ENCODE results near the gene MYZAP. TPM values are rescaled to one million over a fixed set of nuclear protein-coding genes. Genes with fewer than 3 reads are reported as not detected.

Gene MYZAP
- total RNA-seq, 1 experiment from 2014 or later, result 0.68 TPM

DNA sequence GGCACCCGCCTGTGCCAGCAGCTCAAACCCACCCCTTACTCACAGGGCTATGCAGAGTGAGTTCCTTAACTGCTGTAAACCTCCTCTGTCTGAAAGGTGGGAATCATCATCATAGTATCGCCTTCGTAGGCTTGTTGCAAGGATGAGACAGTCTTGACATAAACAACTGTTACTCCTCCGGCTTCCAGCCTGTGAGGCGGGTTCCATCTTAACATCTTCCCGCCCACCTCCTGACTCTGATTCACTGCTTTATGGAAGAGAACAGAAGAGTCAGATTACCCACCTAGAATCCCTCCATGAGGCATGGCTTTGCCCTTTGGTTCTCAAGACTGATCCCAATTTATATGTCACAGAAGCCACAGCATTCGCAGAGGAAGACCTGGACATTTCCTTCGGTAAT is 136.7 kb downstream of the MYZAP start:
- Mint-ChIP-seq H3K27me3 (ENCODE audit: low read depth) (no peaks in the 10 kb centered on the region), H3K4me3 (no peak overlapping the region), H3K36me3 (0 out of 2 replicates have a peak, but pooled peaks cover 3% of the 10 kb centered on the region), H3K4me1 (peaks cover 10% of the 10 kb centered on the region; the same call in 1 of the 2 replicates), H3K9me3 (peaks cover 5% of the 10 kb centered on the region), H3K27ac (no peak overlapping the region)
- ChIA-PET CTCF (interaction anchor here (0.6 kb wide), 2 partner anchors 124 to 338 kb away, joined by 4 to 5 read pairs; no protein-coding TSS in a partner anchor), POLR2A (no interaction called here)
- TF ChIP-seq ZNF121 (CRISPR knock-in tag; IDR thresholded peaks at IDR 0.05) (no peak), PREB (CRISPR knock-in tag; IDR thresholded peaks at IDR 0.05; ENCODE audit: borderline replicate concordance) (no peak), ZBTB43 (CRISPR knock-in tag; IDR thresholded peaks at IDR 0.05) (no peak), CREM (CRISPR knock-in tag; IDR thresholded peaks at IDR 0.05) (no peak), NFATC4 (CRISPR knock-in tag; IDR thresholded peaks at IDR 0.05) (no peak)
- ATAC-seq, result no peak
- no peak for DNase-seq (ENCODE audit: low spot score)

DNA sequence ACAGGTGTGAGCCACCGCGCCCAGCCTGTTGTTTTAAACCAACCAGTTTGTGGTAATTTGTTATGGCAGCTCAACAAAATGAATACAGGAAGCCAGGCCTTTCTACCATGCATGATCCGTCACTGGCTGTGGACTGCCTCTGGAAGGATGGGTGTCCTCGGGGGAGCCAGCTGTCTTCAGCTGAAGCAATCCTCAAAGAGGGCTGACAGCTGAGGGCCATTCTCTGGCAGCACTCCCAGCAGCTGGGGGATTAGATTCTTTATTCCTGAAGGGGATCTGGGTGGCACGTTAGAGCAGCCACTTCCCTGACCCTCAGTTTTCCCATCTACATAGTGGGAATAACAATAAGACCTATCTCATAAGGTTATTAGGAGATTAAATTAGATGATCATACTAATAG is 139.2 kb downstream of the MYZAP start:
- ATAC-seq (no peak), DNase-seq (ENCODE audit: low spot score) (no peak)
- Mint-ChIP-seq H3K4me3 (no peak overlapping the region), H3K9me3 (no peaks in the 10 kb centered on the region), H3K4me1 (peaks cover 15% of the 10 kb centered on the region; the same call in 1 of the 2 replicates), H3K27me3 (ENCODE audit: low read depth) (no peaks in the 10 kb centered on the region), H3K36me3 (no peaks in the 10 kb centered on the region), H3K27ac (no peak overlapping the region)
- ChIA-PET CTCF (interaction anchor here (1.2 to 5.6 kb wide), 8 partner anchors 9 to 340 kb away, joined by 4 to 72 read pairs (median 20); no protein-coding TSS in a partner anchor), POLR2A (interaction anchor here (1.5 kb wide), 1 partner anchor 24 kb away, joined by 4 read pairs; the partner anchor contains the start of gene POLR2M)
- TF ChIP-seq ATF1 (CRISPR knock-in tag; IDR thresholded peaks at IDR 0.05) (no peak), OVOL2 (CRISPR knock-in tag; IDR thresholded peaks at IDR 0.05; ENCODE audit: borderline replicate concordance) (no peak), E2F5 (CRISPR knock-in tag; IDR thresholded peaks at IDR 0.05) (no peak), SP1 (CRISPR knock-in tag; conservative IDR thresholded peaks at IDR 0.05) (no peak), JUN (CRISPR knock-in tag; IDR thresholded peaks at IDR 0.05) (no peak), TP53 (CRISPR knock-in tag; IDR thresholded peaks at IDR 0.05) (no peak), MYBL2 (CRISPR knock-in tag; IDR thresholded peaks at IDR 0.05) (no peak), ZNF121 (CRISPR knock-in tag; IDR thresholded peaks at IDR 0.05) (no peak), MXD4 (CRISPR knock-in tag; IDR thresholded peaks at IDR 0.05; ENCODE audit: borderline replicate concordance) (no peak), ZNF396 (CRISPR knock-in tag; IDR thresholded peaks at IDR 0.05; ENCODE audit: borderline replicate concordance) (no peak), PREB (CRISPR knock-in tag; IDR thresholded peaks at IDR 0.05; ENCODE audit: borderline replicate concordance) (no peak), AR (CRISPR knock-in tag; IDR thresholded peaks at IDR 0.05) (no peak)
